ENCODE results near the gene TUBA1B.
A peak's percentile ranks its signal among the peaks of the same experiment; 100 is the strongest.
"Not testable (repeated sequence)": the region's sequence is repeated elsewhere in the genome, so short reads cannot be mapped to it uniquely, and the experiment has no call there.

Gene TUBA1B

GRCh38 chr12:49136997-49137396 lies 5.8 kb upstream of the TUBA1B start:
- H3K36me3 Mint-ChIP-seq (ENCODE audit: low read depth); H3K9me3 Mint-ChIP-seq; H3K27me3 Mint-ChIP-seq (ENCODE audit: low read depth); H3K4me3 Mint-ChIP-seq; DNase-seq (ENCODE audit: low spot score); H3K27ac Mint-ChIP-seq: not testable (repeated sequence)
- H3K4me1 Mint-ChIP-seq (ENCODE audit: low read depth): peaks cover 23% of the 10 kb centered on the region

DNA sequence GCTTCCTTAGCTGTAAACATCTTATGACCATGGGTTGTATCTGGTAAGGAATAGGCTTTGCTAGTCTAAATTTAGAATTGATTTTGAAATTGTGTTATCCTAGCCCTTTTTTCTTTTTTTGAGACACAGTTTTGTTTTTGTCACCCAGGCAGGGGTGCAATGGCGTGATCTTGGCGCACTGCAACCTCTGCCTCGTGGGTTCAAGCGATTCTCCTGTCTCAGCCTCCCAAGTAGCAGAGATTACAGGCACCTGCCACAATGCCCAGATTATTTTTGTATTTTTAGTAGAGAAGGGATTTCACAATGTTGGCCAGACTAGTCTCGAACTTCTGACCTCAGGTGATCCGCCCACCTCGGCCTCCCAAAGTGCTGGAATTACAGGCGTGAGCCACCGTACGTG lies 2.4 kb upstream of the TUBA1B start:
- Mint-ChIP-seq H3K27ac (peak overlapping the region; percentile 20), H3K4me3 (peak overlapping the region; percentile 21)

DNA sequence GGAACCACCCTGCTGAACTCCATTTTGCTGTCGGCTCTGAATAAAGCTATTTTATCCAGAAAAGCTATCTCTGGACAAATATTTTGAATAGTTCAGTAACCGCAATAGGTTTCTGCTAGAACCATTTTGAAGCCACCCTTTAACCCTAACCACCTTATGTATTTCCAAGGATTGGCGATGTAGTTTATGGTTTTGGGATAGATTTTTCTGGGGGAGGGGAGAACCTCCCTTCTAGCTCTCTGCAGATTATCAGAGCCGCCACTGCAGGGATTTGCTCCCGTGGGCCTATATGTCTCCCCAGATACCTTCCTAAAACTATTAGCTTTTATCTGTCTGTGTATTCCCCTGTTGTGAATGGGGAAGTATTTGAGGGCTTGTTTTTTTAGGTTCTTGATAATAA lies 1.8 kb upstream of the TUBA1B start:
- DNase-seq (ENCODE audit: low spot score): no peak
- H3K27ac Mint-ChIP-seq: no peak overlapping the region
- peaks cover 32% of the 10 kb centered on the region for H3K36me3 Mint-ChIP-seq (ENCODE audit: low read depth)
- no peaks in the 10 kb centered on the region for H3K9me3 Mint-ChIP-seq
- peak overlapping the region; percentile 92 for H3K4me3 Mint-ChIP-seq
- peaks cover 27% of the 10 kb centered on the region for H3K4me1 Mint-ChIP-seq (ENCODE audit: low read depth)
- peaks cover 3% of the 10 kb centered on the region for H3K27me3 Mint-ChIP-seq (ENCODE audit: low read depth)

More for the DNA sequence above, 2.4 kb upstream of the TUBA1B start:
- Mint-ChIP-seq H3K4me1 (ENCODE audit: low read depth) (peaks cover 29% of the 10 kb centered on the region), H3K9me3 (no peaks in the 10 kb centered on the region), H3K36me3 (ENCODE audit: low read depth) (peaks cover 27% of the 10 kb centered on the region), H3K27me3 (ENCODE audit: low read depth) (peaks cover 3% of the 10 kb centered on the region)
- no peak for DNase-seq (ENCODE audit: low spot score)

GRCh38 chr12:49131894-49132461 lies 783 bp upstream of the TUBA1B start:
- Mint-ChIP-seq H3K4me1 (ENCODE audit: low read depth) (peaks cover 36% of the 10 kb centered on the region), H3K9me3 (no peaks in the 10 kb centered on the region), H3K4me3 (peak overlapping the region; percentile 92), H3K27me3 (ENCODE audit: low read depth) (peaks cover 3% of the 10 kb centered on the region), H3K36me3 (ENCODE audit: low read depth) (peaks cover 42% of the 10 kb centered on the region), H3K27ac (peak overlapping the region; percentile 94)
- no peak for DNase-seq (ENCODE audit: low spot score)

GRCh38 chr12:49130151-49131050 lies 794 bp downstream of the TUBA1B start:
- no peaks in the 10 kb centered on the region for H3K9me3 Mint-ChIP-seq
- DNase-seq (ENCODE audit: low spot score): peak; percentile 93
- H3K4me3 Mint-ChIP-seq: peak overlapping the region; percentile 99
- H3K36me3 Mint-ChIP-seq (ENCODE audit: low read depth): peaks cover 49% of the 10 kb centered on the region
- H3K27me3 Mint-ChIP-seq (ENCODE audit: low read depth): peaks cover 3% of the 10 kb centered on the region
- peak overlapping the region; percentile 98 for H3K27ac Mint-ChIP-seq
- H3K4me1 Mint-ChIP-seq (ENCODE audit: low read depth): peaks cover 37% of the 10 kb centered on the region

- H3K4me3 Mint-ChIP-seq: peak overlapping the region; percentile 99
- peaks cover 37% of the 10 kb centered on the region for H3K4me1 Mint-ChIP-seq (ENCODE audit: low read depth)
- H3K36me3 Mint-ChIP-seq (ENCODE audit: low read depth): peaks cover 49% of the 10 kb centered on the region
- peak overlapping the region; percentile 98 for H3K27ac Mint-ChIP-seq
- H3K9me3 Mint-ChIP-seq: no peaks in the 10 kb centered on the region
- peaks cover 3% of the 10 kb centered on the region for H3K27me3 Mint-ChIP-seq (ENCODE audit: low read depth)
- DNase-seq (ENCODE audit: low spot score): no peak
These were observed 1.7 kb downstream of the TUBA1B start for GRCh38 chr12:49129332-49130150.

- peak overlapping the region; percentile 48 for H3K4me3 Mint-ChIP-seq
- H3K4me1 Mint-ChIP-seq (ENCODE audit: low read depth): peaks cover 28% of the 10 kb centered on the region
- not testable (repeated sequence) for H3K9me3 Mint-ChIP-seq; H3K27me3 Mint-ChIP-seq (ENCODE audit: low read depth); DNase-seq (ENCODE audit: low spot score); H3K27ac Mint-ChIP-seq
- peaks cover 49% of the 10 kb centered on the region for H3K36me3 Mint-ChIP-seq (ENCODE audit: low read depth)
These were observed 3.2 kb downstream of the TUBA1B start for GRCh38 chr12:49127971-49128370.

DNA sequence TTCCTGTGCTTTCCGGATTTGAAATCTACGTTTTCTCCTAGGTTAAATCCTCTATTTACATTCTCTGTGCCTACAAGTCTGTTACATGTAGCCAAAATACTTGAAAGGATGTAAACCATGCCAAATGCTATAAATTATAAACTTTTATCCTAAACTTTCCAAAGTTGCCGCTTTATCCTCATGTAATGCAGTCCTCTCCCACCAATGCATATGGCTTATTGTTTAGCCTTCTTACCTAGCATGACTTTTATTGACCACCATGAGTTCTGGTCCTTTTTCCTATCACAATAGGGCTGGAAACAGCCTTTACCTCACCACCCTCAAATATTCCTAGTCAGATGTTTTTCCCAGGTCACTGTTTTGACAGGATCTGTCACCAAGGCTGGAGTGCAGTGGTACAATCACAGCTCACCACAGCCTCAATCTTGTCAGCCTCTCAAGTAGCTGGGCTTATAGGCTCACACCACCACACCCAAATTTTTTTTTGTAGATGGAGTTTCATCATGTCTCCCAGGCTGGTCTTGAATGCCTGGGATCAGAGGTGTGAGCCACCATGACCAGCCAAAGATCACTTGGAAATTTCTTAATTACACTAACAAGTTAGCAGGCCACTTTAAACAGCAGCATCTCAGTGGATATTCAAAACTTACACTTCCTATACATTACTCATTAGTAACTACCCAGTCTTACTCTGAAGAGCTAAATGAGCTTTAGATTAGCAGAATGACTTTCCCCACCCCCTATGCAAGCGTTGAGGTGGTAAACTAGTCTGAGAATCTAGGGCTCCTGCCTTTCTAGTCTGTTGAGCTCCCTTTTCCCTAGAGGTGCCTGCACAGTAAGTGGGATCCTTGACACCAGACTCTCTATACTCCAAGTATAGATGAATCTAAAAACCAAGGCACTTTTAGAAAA lies 4.1 kb downstream of the TUBA1B start:
- Mint-ChIP-seq H3K27me3 (ENCODE audit: low read depth) (peaks cover 3% of the 10 kb centered on the region), H3K36me3 (ENCODE audit: low read depth) (peaks cover 49% of the 10 kb centered on the region), H3K9me3 (no peaks in the 10 kb centered on the region), H3K27ac (peak overlapping the region; percentile 77), H3K4me3 (peak overlapping the region; percentile 48), H3K4me1 (ENCODE audit: low read depth) (peaks cover 21% of the 10 kb centered on the region)
- no peak for DNase-seq (ENCODE audit: low spot score)

DNA sequence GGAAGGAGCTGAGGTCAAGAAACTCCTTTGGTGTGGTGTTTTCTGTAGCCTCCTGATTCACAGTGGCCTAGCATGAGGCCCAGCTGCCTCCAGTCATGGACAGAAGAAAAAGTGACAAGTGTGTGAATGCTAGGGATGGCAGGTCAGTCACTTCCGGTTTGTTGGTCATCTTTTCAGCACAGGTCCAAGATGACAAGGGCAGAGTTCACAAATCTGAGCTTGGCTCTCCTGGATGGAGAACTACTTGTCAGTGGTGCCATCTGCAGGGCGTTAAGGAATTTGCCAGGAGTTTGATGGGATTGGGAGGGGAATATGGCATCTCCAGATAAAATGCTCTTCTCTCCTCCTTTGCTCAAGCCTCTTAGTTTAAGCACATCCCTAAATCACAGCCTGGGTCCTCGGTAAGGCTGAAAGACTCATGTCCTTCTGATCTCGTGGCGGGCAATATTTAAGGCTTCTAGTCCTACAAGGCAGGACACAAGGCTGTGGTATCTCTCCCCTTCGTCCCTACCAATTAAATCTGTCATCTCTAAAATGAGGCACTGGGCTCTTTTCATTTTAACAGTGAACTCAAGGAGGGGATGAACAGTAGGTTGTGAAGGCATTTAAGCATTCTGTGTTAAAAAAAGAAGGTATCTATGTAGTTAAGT lies 10.0 kb downstream of the TUBA1B start:
- Mint-ChIP-seq H3K4me1 (ENCODE audit: low read depth) (no peaks in the 10 kb centered on the region), H3K27me3 (ENCODE audit: low read depth) (no peaks in the 10 kb centered on the region), H3K4me3 (no peak overlapping the region), H3K9me3 (no peaks in the 10 kb centered on the region), H3K27ac (no peak overlapping the region), H3K36me3 (ENCODE audit: low read depth) (peaks cover 4% of the 10 kb centered on the region)
- DNase-seq (ENCODE audit: low spot score): no peak

GRCh38 chr12:49111206-49111605 lies 20.0 kb downstream of the TUBA1B start:
- Mint-ChIP-seq H3K9me3 (no peaks in the 10 kb centered on the region), H3K4me1 (ENCODE audit: low read depth) (peaks cover 24% of the 10 kb centered on the region), H3K27me3 (ENCODE audit: low read depth) (no peaks in the 10 kb centered on the region), H3K4me3 (peak overlapping the region; percentile 98), H3K27ac (peak overlapping the region; percentile 92), H3K36me3 (ENCODE audit: low read depth) (no peaks in the 10 kb centered on the region)
- no peak for DNase-seq (ENCODE audit: low spot score)

GRCh38 chr12:49110464-49111155 lies 20.6 kb downstream of the TUBA1B start, which contains the start of gene LMBR1L:
LMBR1L (minus strand) TSS chr12:49110847; CDS start chr12:49110555, 292 bp downstream.
- Mint-ChIP-seq H3K27ac (peak within 1 kb of the TSS; percentile 92), H3K27me3 (ENCODE audit: low read depth) (no peaks in the 10 kb centered on the region), H3K4me1 (ENCODE audit: low read depth) (peaks cover 24% of the 10 kb centered on the region)

More at GRCh38 chr12:49110464-49111155, 20.6 kb downstream of the TUBA1B start, which contains the start of gene LMBR1L:
- peak; percentile 92 for DNase-seq (ENCODE audit: low spot score)
- H3K9me3 Mint-ChIP-seq: no peaks in the 10 kb centered on the region
- H3K4me3 Mint-ChIP-seq: peak within 1 kb of the TSS; percentile 98
- no peaks in the 10 kb centered on the region for H3K36me3 Mint-ChIP-seq (ENCODE audit: low read depth)

All from T-helper 2 cell treated with Interferon-gamma antibody and Interleukin-4, amounts not matched to agents 5 μg/mL and 100 μg/mL, for 36 hours (primary cell).